GM04504 (cell line): Measurements from ENCODE around the gene IGSF11.
A peak's percentile ranks its signal among the peaks of the same experiment; 100 is the strongest.

Source experiments
- DNase-seq: peaks from one replicate; pipeline ENCODE4 v3.0.0-alpha.2; 2012; ENCODE audit warnings: low read depth

IGSF11 gene

DNA sequence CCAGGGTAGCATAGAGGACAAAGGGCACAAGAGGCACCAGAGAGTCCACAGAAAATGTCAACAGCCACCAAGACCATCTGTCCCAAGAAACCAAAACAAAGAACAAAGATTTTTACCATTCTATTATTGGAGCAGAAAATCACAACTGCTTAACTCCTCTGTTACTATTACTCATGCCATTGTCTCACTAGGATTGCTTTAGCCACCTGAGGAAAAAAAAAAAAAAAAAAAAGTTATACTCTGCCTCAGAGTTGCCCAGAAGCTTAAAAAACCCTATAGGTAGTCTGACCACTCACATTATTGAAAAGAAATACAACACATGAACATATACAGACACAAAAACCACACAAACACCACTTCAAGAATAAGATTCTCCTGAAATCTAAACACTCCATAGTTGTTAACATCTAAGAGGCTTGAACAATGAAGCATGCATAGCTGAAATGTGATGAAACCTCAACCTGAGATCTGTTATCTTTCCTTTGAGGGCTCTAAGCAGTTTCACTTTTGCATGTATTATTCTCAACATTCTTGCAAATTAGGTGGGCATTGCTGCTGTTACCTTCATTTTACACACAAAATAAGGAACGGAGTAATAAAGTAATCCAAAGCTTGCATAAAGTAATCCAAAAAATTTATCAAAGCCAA is 85.4 kb downstream of the IGSF11 start:
- DNase-seq: no peak

DNA sequence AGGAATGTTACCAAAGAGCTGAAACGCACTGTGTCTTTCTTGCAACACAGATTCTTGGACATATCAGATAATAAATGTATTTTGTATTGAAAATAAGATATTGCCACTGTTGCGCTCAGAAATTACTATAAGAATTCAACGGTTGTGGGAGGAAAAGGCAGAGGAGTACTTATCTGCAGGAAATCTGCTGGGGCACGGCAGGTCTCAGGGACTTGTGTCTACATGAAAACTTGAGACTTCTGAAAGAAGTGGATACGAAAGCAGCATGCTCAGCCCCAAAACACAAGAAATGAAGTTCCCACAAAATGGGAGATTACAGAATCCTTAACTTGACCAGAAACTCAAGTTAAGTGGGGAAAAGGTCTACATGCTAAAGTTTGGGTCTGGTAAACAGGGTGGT is 86.5 kb downstream of the IGSF11 start:
- DNase-seq: no peak

DNA sequence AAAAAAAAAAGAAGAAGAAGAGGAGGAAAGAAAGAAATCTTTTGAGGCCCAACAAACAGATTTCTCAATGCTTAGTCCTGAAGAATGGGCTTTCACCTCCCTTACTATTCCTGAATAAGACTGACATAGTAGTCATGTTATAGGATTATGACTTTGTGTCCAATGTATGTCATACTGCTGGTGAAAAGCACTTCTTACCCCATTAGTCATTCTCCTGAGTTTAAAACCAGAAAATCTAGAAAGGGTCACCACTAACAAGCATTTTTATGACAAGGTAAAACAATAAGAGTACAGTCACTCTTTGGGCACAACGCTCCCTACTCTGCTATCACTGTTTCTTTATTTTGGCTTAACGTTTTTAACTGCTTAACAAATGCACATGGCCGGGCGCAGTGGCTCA is 88.2 kb downstream of the IGSF11 start:
- no peak for DNase-seq

DNA sequence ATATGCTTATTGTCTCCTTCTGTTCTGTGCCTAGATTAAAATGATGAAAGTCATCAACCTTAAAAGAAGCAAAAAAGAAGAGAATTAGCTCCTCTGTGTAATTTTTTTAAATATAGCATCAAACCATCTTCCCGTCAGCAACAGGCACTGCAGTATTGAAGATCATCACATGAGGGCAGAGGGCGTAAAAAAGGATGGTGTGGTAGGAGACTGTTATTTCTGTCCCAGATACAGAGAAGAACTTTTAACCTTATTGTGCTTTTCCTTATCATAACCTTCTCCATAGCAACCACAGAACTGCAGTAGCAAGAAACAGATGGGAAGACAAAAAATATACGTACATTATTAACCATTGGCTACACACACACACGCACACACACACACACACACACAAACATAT is 88.8 kb downstream of the IGSF11 start:
- DNase-seq: no peak

DNA sequence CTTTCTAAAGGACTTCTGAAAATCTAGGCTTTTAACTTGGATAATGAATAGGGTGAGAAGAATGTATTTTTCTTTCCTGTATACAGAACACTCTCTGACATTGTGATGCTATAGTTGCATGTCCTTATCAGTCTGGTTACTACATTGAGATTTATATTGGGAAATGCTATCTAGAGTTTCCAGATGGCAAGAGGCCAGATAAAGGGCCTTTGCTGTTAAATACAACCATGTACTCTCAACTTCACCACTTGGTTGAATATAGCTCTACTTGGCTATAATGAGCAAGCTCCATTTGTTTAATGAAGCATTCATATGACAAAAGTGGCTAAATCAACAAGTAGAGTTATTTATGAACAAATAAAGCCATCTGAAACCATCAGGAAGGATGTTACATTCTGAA is 91.0 kb downstream of the IGSF11 start:
- no peak for DNase-seq

DNA sequence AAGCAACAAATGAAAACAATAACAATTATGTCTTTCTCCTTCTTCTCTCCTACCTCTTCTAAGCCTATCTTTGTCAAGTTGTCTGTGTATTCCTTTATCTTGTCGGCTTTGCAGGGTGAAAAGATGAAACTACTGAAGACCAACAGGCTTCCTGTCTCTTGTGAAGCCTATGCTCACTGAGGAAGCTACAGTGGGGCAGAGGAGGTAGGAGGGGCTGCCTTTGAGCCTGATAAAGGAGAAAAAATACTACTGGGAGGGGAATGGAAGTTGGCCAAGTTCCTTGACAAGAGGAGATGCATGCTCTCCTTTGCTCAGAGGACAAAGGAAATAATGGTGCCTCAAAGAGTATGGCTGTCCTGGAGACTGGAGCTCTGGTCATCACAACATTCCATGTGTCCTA is 92.0 kb downstream of the IGSF11 start:
- no peak for DNase-seq

DNA sequence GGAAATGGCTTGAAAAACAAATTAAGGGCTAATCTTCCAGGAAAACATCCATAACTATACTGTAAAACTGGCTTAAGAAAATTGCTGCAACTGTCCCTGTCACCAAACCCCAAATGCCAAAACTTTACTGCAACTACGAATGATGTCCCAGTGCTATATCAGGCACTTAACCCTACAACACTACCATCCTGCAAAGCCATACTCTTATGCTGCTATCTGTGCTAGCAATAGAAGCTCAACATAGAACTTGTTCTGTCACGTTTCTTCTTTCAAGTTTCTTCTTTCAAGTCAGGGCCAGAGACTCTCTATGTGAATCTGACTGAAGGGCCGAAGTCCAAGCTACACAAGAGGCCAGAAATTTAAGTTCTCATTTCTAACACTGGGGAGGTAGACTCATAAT is 92.5 kb downstream of the IGSF11 start:
- no peak for DNase-seq

DNA sequence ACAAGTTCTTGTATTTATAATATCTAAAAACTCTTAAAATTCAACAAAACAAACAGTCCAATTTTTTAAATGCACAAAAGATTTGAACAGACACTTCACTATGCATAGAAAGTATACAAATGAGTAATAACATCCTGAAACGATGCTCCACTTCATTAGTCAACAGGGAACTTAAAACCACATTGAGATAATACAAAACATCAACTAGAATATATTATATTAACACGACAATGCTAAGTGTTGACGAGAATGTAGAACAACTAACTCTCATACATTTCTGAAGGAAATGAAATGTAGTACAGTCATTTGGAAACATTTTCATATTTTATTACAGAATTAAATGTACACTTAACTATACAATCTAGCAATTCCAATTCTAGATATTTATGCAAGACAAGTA is 93.4 kb downstream of the IGSF11 start:
- DNase-seq: no peak

DNA sequence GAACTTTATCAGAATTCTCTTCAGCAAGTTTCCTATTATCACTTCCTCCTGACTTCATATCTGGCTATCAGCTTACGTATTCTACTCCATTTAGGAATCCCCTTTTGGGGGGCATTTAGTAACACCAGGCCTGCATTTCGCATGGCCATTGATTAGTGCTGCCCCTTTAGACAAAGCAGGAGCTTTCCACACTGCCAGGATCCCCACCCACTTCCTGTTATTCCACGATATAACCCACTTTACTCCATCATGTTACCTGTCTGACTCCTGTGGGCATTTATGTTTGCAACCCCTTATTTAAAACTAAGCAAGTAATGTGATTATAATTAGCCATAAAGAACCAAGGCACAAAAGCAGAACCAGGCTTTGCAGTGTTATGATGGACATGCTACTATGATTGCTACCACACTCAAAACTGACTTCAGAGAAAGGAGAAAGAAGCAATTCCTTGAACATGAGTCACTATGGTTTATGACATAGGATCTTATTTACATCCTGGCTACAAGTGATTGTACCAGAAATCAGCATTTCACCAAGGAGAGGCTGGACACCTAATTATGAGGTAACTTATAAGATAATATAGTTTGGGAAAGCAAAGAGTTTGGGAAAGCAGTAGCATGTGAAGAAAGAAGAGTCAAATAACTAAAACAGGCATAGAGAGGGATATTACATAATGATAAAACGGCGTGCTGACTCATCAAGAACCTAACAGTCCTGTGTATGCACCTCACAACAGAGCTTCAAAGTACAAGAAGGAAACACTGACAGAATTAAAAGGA is 96.3 kb downstream of the IGSF11 start:
- DNase-seq: no peak

DNA sequence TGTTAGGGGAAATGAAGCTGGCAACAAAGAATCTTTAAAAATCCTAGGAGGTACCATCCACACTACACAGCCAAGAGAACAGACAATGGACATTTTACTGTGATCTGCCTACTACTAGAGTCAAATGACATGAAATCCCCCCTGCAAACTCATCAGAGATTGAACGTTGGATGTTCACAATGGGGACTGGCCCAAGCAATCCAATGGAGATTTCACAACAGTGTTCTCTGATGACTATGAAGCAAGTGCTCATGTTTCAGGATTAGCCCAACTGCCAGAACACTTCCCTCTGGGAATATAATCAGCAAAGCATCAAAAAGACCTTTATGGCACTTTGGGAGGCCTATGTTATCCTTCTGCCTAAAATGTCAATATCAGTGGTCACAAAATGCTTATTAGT is 97.8 kb downstream of the IGSF11 start:
- DNase-seq: no peak

DNA sequence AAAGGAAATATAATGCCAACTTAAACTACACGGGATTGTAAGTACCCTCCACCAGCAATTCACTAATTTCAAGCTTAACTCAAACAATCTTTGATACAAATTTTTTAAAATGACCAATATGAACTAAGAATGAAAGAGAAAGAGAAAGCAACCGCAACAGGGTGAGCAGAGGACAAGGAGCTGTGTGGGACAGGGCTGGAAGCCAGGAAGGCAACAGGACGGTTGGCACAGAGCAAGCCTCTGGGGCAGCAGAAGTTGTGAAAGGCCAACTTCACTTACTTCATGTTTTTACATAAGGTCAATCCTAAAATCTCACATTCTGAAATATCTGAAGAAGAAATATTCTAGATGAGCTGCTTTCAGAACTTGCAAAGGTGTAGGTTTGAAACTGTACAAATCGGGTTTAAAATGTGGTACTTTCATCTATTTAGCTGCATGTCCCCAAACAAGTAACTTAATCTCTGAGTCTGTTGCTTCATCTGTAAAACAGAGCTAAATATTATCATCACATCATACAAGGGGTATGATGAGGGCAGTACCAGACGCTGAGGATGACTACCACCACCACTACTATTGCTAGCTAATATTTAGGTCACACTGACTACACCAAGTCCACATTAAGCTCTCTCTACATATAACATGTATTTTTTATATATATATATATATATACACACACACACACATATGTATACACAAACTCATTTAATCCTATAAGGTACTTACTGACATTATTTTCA is 101.7 kb downstream of the IGSF11 start:
- no peak for DNase-seq

DNA sequence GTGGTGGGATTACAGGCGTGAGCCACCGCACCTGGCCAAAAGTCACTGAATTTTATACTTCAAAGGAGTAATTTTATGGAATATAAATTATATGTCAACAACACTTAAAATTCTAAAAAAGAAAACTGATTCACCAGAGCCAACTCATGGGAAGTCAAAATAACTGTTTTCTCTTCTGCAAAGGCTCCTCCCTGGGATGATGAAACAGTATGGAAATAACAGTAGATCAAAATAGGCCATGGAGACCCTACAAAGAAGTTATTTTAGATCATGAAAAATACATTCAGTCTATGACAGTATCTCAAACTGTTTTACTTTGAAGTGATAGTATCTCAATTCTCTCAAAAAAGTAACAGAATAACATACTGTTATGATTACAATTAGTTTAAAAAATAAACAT is 102.7 kb downstream of the IGSF11 start:
- no peak for DNase-seq

DNA sequence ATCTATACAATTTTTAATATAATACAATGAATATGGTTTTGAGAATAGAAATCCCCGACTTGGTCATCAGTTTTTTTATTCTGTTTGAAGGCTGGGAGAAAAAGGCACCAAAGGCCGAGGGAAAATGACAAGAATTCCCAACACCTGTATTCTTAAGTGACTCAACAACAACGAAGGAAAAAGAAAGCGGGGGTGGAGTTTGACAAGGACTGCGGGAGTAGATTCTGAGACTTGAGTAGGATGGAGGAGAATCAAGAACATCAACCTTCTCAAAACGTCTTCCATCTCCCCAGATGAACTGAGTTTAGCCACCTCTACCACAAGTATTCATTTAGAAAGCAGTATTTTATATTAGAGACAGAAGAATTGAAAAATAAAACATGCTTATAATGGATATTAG is 107.2 kb downstream of the IGSF11 start:
- no peak for DNase-seq

DNA sequence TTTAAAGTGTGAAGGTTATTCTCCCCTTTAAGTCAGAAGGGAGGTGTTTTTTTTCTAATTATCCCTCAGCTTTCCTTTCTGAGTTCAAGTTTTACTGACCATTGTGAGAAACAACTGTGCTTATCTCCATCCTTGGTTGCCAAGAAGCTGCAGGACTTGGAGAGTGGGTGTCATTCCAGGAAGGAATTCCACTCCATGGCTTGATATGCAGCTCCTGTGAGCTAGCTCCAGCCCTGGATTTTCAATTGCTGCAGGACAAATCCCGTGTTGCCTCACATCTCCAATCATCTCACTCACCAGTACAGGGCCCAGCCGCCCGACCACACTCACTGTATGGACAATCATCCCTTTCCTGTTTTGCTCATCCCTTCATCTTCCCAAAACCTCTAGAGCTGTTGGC is 122.5 kb downstream of the IGSF11 start:
- no peak for DNase-seq

DNA sequence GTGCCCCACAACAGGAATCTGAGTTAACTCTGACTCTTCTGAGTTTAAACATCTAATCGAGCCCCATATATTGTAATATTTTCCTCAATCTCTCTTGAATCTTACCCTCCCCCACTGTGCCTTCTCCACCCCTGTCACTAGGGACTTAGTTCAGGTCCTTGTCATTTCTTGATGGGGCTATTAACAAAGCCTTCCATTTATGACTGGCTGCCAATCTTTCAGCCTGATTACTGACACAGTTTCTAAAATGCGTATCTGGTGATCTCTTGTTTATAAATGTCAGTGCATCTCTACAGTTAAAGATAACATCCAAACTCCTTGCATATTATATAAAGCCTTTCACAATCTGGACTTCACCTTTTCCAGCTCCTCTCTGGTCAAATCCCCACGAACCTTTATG is 124.3 kb downstream of the IGSF11 start:
- no peak for DNase-seq

DNA sequence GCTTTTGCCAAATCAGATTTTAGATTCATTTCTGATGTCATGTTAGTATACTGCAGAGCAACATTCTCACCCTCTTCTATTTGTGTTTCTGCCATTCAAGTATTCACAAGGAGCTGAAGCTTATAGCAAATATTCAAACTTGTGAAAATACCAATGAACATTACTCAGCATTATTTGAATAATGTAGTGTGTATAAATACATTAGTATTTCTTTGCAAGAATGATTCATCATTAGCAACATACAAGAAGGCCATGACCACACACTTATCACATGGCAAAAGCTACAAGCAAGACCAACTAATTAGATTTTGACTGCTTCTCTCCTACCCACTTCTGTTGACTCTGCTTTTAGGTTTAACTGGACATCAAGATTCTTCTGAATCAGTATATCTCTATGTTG is 124.9 kb downstream of the IGSF11 start:
- no peak for DNase-seq

DNA sequence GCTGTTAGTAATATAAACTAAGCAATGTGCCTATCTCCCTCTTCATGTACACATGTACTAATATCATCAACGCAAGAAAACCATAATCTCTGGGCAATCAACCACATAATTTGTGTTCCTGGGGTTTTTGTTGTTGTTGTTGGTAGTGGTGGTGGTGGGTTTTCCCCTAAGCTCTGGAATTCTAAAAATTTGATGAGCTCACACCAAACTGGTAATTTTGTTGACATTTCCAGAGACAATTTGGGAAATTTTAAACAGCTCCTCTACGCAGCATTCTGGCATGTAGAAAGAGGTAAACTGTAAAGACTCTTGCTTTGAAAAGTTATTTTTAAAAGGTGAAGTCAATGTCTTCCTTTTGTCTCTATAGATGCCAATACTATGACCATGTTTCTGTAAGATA is 126.7 kb downstream of the IGSF11 start:
- DNase-seq: no peak

DNA sequence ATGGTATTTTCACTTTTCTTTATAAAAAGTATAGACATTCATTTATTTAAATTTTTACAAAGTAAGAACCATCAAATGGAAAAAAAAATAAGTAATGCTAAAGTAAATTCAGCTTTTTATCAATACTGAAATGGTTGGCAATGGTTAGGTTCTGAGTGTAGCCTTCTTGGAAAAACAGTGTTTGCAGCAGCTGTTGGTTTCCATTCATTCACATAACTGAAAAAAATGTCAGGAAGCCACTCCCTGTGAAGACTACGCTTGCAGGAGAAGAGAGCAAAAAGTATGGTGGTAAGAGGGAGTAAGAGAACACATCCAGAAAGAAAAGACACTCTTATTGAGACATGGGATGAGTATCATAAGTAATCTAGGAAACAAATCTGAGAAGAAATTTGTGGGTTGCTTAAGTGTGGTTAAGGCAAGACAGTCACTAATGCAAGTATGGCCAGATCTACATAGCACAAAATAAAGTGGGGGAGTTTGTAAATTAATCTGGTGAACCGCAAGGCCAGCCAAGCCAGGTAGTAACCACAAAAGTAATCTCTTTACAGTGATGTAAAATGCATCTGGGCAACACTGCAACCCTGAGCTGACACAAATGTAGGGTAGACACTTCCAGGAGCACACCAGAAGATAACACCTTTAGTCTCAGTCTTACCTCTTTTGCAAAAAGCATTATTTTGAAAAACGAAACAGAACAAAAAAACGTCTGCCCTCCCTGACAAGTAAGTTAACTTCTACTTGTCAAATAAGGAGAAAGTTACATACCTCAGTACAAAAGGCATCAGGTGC is 133.7 kb downstream of the IGSF11 start:
- no peak for DNase-seq

DNA sequence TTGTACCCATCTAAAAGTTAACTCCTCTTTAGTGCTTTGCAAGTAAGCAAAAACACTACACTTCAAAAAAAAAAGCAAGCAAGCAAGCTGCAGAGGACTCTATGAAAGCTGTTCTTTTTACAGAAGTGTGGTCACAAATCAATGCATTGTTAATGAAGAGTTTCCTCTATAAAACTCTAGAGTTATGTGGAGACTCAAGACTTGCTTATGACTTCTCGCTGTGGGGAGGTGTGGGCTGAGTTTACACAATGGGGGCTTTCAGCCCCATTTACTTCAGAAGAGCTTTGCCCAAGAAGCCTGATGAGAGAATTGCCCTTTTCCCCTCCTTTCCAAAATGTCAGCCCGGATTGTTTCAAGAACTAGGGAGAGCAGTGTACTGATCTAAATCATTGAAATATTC is 144.4 kb downstream of the IGSF11 start:
- no peak for DNase-seq

DNA sequence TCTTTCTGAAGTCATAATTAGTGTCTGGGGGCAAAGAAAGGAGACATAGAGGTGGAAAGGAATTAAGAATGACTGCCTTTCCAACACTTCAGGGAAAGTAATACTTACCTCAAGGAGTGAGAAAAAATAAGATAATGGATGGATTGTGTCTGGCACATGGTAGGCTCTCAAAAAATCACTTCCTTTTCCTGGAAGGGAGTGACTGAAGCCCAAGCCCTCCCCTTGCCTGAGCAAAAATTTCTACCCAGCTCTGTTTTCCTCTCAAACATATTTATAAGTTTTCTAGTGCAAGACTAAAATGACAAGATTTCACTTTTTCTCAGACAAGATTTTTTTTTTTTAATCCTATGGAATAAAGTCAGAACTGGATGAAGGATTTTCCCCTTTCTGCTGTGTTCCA is 145.0 kb downstream of the IGSF11 start:
- DNase-seq: no peak

DNA sequence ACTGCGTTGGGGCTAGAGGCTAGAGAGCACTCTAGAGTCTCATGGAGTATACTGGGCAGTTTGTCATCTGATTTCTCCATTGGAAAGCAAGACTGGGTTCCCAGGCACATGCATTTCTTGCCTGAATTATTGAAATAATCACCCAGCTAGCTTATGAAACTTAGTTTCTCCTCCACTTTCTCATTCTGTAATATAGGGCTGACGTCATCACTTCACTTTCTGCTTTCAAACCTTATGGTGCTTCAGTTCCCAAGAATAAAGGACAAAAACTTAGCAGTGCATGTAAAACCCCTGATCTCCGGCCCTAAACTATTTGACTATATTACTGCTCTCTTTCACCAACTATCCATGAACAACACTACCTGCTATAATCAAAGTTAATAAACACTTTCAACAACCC is 147.9 kb downstream of the IGSF11 start:
- DNase-seq: no peak

DNA sequence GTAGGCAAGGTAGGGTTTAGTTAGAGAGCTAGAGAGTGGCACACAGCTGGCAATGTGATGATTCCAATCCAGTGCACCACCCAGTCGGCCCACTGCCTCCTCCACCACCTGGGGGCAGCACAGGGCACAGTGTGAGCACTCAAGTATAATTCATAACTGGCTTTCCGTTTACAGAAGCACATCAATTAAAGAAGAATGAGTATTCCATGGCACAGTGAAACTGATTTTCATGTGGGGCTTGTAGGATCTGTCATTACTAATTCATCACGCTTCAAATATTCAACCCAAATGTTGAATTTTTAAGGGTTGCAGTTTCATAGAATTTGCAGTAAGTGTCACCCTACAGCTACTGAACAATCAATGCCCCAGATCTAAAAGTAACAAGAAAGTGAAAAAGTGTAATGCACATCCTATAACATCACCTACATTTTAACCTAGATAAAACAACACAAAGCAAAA is 149.9 kb downstream of the IGSF11 start:
- peak; percentile 11 for DNase-seq
